ENCODE results near the gene CIRBP.

The CIRBP gene

GRCh38 chr19:1270213-1270853 lies 1.2 kb downstream of the CIRBP start:
- no peak for DNase-seq

GRCh38 chr19:1270854-1271527 lies 1.9 kb downstream of the CIRBP start:
- DNase-seq, result peak; percentile 8

GRCh38 chr19:1271528-1272422 lies 2.6 kb downstream of the CIRBP start:
- DNase-seq, result peak; percentile 4

GRCh38 chr19:1272423-1273262 lies 3.5 kb downstream of the CIRBP start:
- no peak for DNase-seq

- DNase-seq, result no peak
Observed at GRCh38 chr19:1273263-1274041, 4.3 kb downstream of the CIRBP start.

GRCh38 chr19:1274081-1274851 lies 5.1 kb downstream of the CIRBP start:
- no peak for DNase-seq

- no peak for DNase-seq
Observed at GRCh38 chr19:1274852-1275259, 5.7 kb downstream of the CIRBP start.

GRCh38 chr19:1275260-1275975 lies 6.3 kb downstream of the CIRBP start, which contains the start of gene FAM174C:
Gene FAM174C (plus strand): TSS chr19:1275530. CDS start chr19:1275550, 20 bp downstream.
- peak; percentile 97 for DNase-seq

- no peak for DNase-seq
Observed at GRCh38 chr19:1275976-1276627, 7.0 kb downstream of the CIRBP start.

- DNase-seq, result peak; percentile 45
Observed at GRCh38 chr19:1276628-1277022, 7.5 kb downstream of the CIRBP start.

GRCh38 chr19:1277061-1277460 lies 7.9 kb downstream of the CIRBP start:
- DNase-seq, result no peak

- no peak for DNase-seq
Observed at GRCh38 chr19:1278074-1278473, 8.9 kb downstream of the CIRBP start.

- DNase-seq, result no peak
Observed at GRCh38 chr19:1278713-1279660, 9.9 kb downstream of the CIRBP start.

- peak; percentile 86 for DNase-seq
Observed at GRCh38 chr19:1279782-1280341, 10.7 kb downstream of the CIRBP start.

GRCh38 chr19:1280636-1281568 lies 11.8 kb downstream of the CIRBP start:
- DNase-seq, result no peak

GRCh38 chr19:1281569-1282287 lies 12.6 kb downstream of the CIRBP start:
- DNase-seq, result no peak
